K562 (cell line): ENCODE data around the gene ARL10. TPM values are rescaled to one million over a fixed set of nuclear protein-coding genes. Genes with fewer than 3 reads are reported as not detected.

Experiments used
- ARID2 ChIP-seq: fragments of 450-650 bp; IDR thresholded peaks from 2 replicates; pipeline ENCODE4 v1.6.1; 2017; ENCODE audit warnings: antibody characterized with exemption, mild to moderate bottlenecking
- ARNT ChIP-seq, 2 experiments: fragments of 450-650 bp; IDR thresholded peaks; 2 replicates each; pipeline ENCODE4 v1.6.1; 2016; ENCODE audit warnings: mild to moderate bottlenecking in 1 of 2
- CBX1 ChIP-seq: sonication (generic); IDR thresholded peaks from 2 replicates; pipeline ENCODE4 v1.6.1; 2016; ENCODE audit warnings: antibody characterized with exemption, low read depth, mild to moderate bottlenecking
- CEBPG ChIP-seq, 3 experiments: fragments of 200-800 bp in 1 of 3; sonication (Bioruptor generic) in 1 of 3; sonication (generic) in 1 of 3; formaldehyde crosslinking in 1 of 3; IDR thresholded peaks in 2 of 3; conservative IDR thresholded peaks in 1 of 3; 2 replicates each; pipeline versions ENCODE4 v1.6.1 to v1.8.0; 2016 to 2022; ENCODE audit warnings: missing compliant biosample characterization in 2 of 3, missing genetic modification characterization in 2 of 3, mild to moderate bottlenecking in 1 of 3, missing genetic modification reagents in 1 of 3
- IFI16 ChIP-seq: fragments of 250-450 bp; sonication (Bioruptor Pico); IDR thresholded peaks from 2 replicates; pipeline ENCODE4 v2.1.2; 2022; ENCODE audit warnings: mild to moderate bottlenecking, inconsistent platforms
- LARP7 ChIP-seq: fragments of 450-650 bp; IDR thresholded peaks from 2 replicates; pipeline ENCODE4 v1.6.1; 2016
- NFE2L1 ChIP-seq: fragments of 450-650 bp; IDR thresholded peaks from 2 replicates; pipeline ENCODE4 v1.6.1; 2016; ENCODE audit warnings: missing genetic modification characterization, low read depth, mild to moderate bottlenecking, missing compliant biosample characterization, moderate library complexity, borderline replicate concordance
- NR2C1 ChIP-seq, 2 experiments: fragments of 450-650 bp; IDR thresholded peaks; 2 replicates each; pipeline ENCODE4 v1.6.1; 2017; ENCODE audit warnings: mild to moderate bottlenecking in 2 of 2, antibody characterized with exemption in 1 of 2, inconsistent platforms in 1 of 2, missing compliant biosample characterization in 1 of 2, missing genetic modification characterization in 1 of 2
- PCBP2 ChIP-seq: fragments of 200-400 bp; formaldehyde crosslinking; IDR thresholded peaks from 2 replicates; pipeline ENCODE4 v1.6.1; 2018; ENCODE audit warnings: low read length, low read depth, mild to moderate bottlenecking, moderate library complexity; ENCODE audit not compliant: poor library complexity, severe bottlenecking
- RBBP5 ChIP-seq: fragments of 200-600 bp; sonication (generic); IDR thresholded peaks from 2 replicates; pipeline ENCODE4 v1.6.1; 2012; ENCODE audit warnings: borderline replicate concordance, mild to moderate bottlenecking, low read length, control low read depth, inconsistent platforms; ENCODE audit not compliant: insufficient read depth, poor library complexity, severe bottlenecking
- ZBTB7A ChIP-seq: IDR thresholded peaks from 2 replicates; pipeline ENCODE4 v1.6.1; 2011; ENCODE audit warnings: low read depth, mild to moderate bottlenecking, low read length, moderate library complexity, borderline replicate concordance; ENCODE audit not compliant: control insufficient read depth
- ZNF592 ChIP-seq: fragments of 450-650 bp; IDR thresholded peaks from 2 replicates; pipeline ENCODE4 v1.6.1; 2017; ENCODE audit warnings: antibody characterized with exemption, mild to moderate bottlenecking
- polyA plus RNA-seq, 8 experiments: library from polyadenylated mRNA; depleted of rRNA in 4 of 8; stranded (reverse) in 5 of 8; unstranded in 3 of 8; fragments of >200 nt; fragmentation: Nextera tagmentation in 2 of 8; fragmentation: Illumina TruSeq in 1 of 8; extraction: Ambion mirVana in 2 of 8; extraction: Trizol in 1 of 8; gene quantifications; 2 replicates each; pipeline versions ENCODE4 v1.2.1 to v1.2.3, GENCODE V29; 2011 to 2014; ENCODE audit warnings: inconsistent platforms in 1 of 8, missing spikeins in 1 of 8
- total RNA-seq, 7 experiments: library from RNA; depleted of rRNA in 6 of 7; stranded (reverse); fragments of >200 nt in 6 of 7; fragmentation: Illumina TruSeq in 2 of 7; extraction: Trizol in 2 of 7; gene quantifications; 2 replicates each; pipeline versions ENCODE4 v1.2.1 to v1.2.3, GENCODE V29; 2011 to 2021; ENCODE audit warnings: low replicate concordance in 1 of 7
- TF ChIP-seq, protein P1 (sequence below), 2 experiments: fragments of 150-350 bp in 1 of 2; IDR thresholded peaks; 2 replicates each; pipeline ENCODE4 v1.6.1; 2012 to 2016; ENCODE audit warnings: low read depth in 2 of 2, low read length in 2 of 2, mild to moderate bottlenecking in 1 of 2, moderate library complexity in 1 of 2
- TF ChIP-seq, protein P2 (sequence below): fragments of 250-450 bp; sonication (Bioruptor Pico); IDR thresholded peaks from 2 replicates; pipeline ENCODE4 v1.6.1; 2021; ENCODE audit warnings: mild to moderate bottlenecking

The ARL10 gene
- total and polyA plus RNA-seq, 9 of the 15 experiments (the other 6 are each of a cell fraction or from before 2014, with no cell fraction given) = under 0.01 to 0.40 (median 0.34) TPM; not detected in 3

- TF ChIP-seq PCBP2 = no peak
- TF ChIP-seq NFE2L1 (tag) = no peak
- TF ChIP-seq CBX1 = no peak
- TF ChIP-seq ARNT (IDR thresholded peaks at IDR 0.05) = no peak
- TF ChIP-seq RBBP5 = peak; percentile 65
- TF ChIP-seq IFI16 = no peak
- TF ChIP-seq, protein P1, sequence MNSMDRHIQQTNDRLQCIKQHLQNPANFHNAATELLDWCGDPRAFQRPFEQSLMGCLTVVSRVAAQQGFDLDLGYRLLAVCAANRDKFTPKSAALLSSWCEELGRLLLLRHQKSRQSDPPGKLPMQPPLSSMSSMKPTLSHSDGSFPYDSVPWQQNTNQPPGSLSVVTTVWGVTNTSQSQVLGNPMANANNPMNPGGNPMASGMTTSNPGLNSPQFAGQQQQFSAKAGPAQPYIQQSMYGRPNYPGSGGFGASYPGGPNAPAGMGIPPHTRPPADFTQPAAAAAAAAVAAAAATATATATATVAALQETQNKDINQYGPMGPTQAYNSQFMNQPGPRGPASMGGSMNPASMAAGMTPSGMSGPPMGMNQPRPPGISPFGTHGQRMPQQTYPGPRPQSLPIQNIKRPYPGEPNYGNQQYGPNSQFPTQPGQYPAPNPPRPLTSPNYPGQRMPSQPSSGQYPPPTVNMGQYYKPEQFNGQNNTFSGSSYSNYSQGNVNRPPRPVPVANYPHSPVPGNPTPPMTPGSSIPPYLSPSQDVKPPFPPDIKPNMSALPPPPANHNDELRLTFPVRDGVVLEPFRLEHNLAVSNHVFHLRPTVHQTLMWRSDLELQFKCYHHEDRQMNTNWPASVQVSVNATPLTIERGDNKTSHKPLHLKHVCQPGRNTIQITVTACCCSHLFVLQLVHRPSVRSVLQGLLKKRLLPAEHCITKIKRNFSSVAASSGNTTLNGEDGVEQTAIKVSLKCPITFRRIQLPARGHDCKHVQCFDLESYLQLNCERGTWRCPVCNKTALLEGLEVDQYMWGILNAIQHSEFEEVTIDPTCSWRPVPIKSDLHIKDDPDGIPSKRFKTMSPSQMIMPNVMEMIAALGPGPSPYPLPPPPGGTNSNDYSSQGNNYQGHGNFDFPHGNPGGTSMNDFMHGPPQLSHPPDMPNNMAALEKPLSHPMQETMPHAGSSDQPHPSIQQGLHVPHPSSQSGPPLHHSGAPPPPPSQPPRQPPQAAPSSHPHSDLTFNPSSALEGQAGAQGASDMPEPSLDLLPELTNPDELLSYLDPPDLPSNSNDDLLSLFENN (IDR thresholded peaks at IDR 0.05; ENCODE audit: low read depth in 2 of 2, low read length in 2 of 2) = no peak
- 0 out of 2 replicates have a peak, but pooled peaks have one; percentile 17 for TF ChIP-seq CEBPG (CRISPR knock-in tag; IDR thresholded peaks at IDR 0.05)
- TF ChIP-seq CEBPG (tag; conservative IDR thresholded peaks at IDR 0.05 in 1 of 2, IDR thresholded peaks at IDR 0.05 in 1 of 2) = no peak
- TF ChIP-seq ZNF592 = 0 out of 2 replicates have a peak, but pooled peaks have one; percentile 28
- no peak for TF ChIP-seq NR2C1 (IDR thresholded peaks at IDR 0.05)
- TF ChIP-seq NR2C1 (tag; IDR thresholded peaks at IDR 0.05) = no peak
- TF ChIP-seq, protein P2, sequence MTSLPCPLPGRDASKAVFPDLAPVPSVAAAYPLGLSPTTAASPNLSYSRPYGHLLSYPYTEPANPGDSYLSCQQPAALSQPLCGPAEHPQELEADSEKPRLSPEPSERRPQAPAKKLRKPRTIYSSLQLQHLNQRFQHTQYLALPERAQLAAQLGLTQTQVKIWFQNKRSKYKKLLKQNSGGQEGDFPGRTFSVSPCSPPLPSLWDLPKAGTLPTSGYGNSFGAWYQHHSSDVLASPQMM (CRISPR knock-in tag) = no peak
- no peak for TF ChIP-seq ARID2
- TF ChIP-seq LARP7 = peak; percentile 65; the same call in 1 of the 2 replicates
- TF ChIP-seq ZBTB7A = 0 out of 2 replicates have a peak, but pooled peaks have one; percentile 8
Measured at GRCh38 chr5:176388003-176388443, 22.7 kb downstream of the ARL10 start (continued).
